Body of pancreas (tissue), 4 donors: Measurements from ENCODE around the gene MBP.

Source experiments
- POLR2A ChIP-seq, 3 donors: fragments of 450-650 bp; IDR thresholded peaks; one replicate each; pipeline ENCODE4 v1.6.1; 2016; ENCODE audit warnings: antibody characterized with exemption in 3 of 3, mild to moderate bottlenecking in 2 of 3
- TF ChIP-seq, protein P1 (sequence below), 7 experiments: fragments of 450-650 bp in 4 of 7; fragments of 200-600 bp in 3 of 7; sonication (generic) in 3 of 7; IDR thresholded peaks; one replicate each; pipeline ENCODE4 v1.5.1; 2016 to 2019; ENCODE audit warnings: antibody characterized with exemption in 7 of 7

- TF ChIP-seq, protein P1, sequence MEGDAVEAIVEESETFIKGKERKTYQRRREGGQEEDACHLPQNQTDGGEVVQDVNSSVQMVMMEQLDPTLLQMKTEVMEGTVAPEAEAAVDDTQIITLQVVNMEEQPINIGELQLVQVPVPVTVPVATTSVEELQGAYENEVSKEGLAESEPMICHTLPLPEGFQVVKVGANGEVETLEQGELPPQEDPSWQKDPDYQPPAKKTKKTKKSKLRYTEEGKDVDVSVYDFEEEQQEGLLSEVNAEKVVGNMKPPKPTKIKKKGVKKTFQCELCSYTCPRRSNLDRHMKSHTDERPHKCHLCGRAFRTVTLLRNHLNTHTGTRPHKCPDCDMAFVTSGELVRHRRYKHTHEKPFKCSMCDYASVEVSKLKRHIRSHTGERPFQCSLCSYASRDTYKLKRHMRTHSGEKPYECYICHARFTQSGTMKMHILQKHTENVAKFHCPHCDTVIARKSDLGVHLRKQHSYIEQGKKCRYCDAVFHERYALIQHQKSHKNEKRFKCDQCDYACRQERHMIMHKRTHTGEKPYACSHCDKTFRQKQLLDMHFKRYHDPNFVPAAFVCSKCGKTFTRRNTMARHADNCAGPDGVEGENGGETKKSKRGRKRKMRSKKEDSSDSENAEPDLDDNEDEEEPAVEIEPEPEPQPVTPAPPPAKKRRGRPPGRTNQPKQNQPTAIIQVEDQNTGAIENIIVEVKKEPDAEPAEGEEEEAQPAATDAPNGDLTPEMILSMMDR (IDR thresholded peaks at IDR 0.05) = no peak
- no peak for TF ChIP-seq POLR2A (IDR thresholded peaks at IDR 0.05)
Observed at GRCh38 chr18:76978616-76979015, 154.0 kb downstream of the MBP start.
